Measurements from ENCODE around the gene SLCO1A2.

The SLCO1A2 gene

DNA sequence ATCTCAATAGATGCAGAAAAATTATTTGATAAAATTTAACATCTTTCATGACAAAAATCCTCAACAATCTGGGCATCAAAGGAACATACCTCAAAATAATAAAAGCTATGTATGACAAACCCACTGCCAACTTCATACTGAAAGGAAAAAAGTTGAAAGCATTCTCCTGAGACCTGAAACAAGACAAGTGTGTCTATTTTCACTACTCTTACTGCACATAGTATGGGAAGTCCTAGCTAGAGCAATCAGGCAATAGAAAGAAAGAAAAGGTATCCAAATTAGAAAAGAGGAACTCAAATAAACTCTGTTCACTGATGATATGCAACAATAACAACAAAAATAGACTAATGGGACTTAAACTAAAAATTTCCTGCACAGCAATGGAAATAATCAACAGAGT is 113.6 kb downstream of the SLCO1A2 start:
- no peak for DNase-seq (ENCODE audit: low read depth, low spot score)
- H3K4me3 ChIP-seq (ENCODE audit: low read depth, low read length): no peak overlapping the region
- CTCF ChIA-PET: no interaction called here
- POLR2A ChIA-PET: no interaction called here
- TF ChIP-seq, protein P1, sequence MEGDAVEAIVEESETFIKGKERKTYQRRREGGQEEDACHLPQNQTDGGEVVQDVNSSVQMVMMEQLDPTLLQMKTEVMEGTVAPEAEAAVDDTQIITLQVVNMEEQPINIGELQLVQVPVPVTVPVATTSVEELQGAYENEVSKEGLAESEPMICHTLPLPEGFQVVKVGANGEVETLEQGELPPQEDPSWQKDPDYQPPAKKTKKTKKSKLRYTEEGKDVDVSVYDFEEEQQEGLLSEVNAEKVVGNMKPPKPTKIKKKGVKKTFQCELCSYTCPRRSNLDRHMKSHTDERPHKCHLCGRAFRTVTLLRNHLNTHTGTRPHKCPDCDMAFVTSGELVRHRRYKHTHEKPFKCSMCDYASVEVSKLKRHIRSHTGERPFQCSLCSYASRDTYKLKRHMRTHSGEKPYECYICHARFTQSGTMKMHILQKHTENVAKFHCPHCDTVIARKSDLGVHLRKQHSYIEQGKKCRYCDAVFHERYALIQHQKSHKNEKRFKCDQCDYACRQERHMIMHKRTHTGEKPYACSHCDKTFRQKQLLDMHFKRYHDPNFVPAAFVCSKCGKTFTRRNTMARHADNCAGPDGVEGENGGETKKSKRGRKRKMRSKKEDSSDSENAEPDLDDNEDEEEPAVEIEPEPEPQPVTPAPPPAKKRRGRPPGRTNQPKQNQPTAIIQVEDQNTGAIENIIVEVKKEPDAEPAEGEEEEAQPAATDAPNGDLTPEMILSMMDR (IDR thresholded peaks at IDR 0.05; ENCODE audit: insufficient read depth, low read length, missing control alignments): no peak

DNA sequence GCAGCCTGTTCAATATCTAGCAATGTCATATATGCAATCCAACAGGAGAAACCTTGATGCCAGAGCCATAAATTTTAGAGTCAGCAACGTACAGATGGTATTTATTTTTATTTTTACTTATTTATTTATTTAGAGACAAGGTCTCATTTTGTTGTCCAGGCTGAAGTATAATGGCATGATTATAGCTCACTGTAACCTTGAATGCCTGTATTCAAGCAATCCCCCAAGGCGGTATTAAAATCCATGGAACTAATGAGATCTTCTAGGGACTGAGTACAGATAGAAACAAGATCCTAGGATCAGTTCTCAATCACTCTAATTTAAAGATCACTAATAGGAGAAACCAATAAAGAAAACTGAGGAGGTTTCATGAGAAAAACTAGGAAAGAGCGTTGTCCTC is 114.5 kb downstream of the SLCO1A2 start:
- DNase-seq (ENCODE audit: low read depth, low spot score): no peak
- no peak overlapping the region for H3K4me3 ChIP-seq (ENCODE audit: low read depth, low read length)
- TF ChIP-seq, protein P1 (IDR thresholded peaks at IDR 0.05; ENCODE audit: insufficient read depth, low read length, missing control alignments): no peak
- ChIA-PET POLR2A (no interaction called here), CTCF (no interaction called here)

DNA sequence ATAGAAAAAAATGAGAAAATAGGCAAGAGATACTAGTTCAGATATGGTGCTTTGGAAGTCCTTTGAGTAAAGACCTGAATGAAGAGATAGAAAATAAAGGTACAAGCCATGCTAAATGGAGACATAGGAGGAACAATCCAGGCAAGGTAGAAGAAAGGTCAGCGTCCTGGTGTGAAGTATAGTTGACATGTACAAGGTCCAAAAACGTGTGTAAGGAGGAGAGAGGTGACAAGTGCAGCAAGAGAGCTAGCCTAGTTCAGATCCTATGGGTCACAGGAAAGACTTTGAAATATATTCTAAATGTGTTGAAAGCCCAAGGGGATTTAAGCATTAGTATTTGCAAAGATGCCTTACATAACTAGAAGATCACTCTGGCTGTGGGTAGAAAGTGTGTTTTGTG is 115.5 kb downstream of the SLCO1A2 start:
- CTCF ChIA-PET: no interaction called here
- DNase-seq (ENCODE audit: low read depth, low spot score): no peak
- POLR2A ChIA-PET: no interaction called here
- H3K4me3 ChIP-seq (ENCODE audit: low read depth, low read length): no peak overlapping the region
- TF ChIP-seq, protein P1 (IDR thresholded peaks at IDR 0.05; ENCODE audit: insufficient read depth, low read length, missing control alignments): no peak
